WI38 (cell line): Measurements from ENCODE around the gene DHCR7.

Experiments
- H3K4me3 ChIP-seq: 2 replicates; pipeline ENCODE4 v1.5.1; 2011; ENCODE audit warnings: low read depth, mild to moderate bottlenecking, control low read depth, low read length
- TF ChIP-seq, protein P1 (sequence below): IDR thresholded peaks from 2 replicates; pipeline ENCODE4 v1.5.1; 2012; ENCODE audit warnings: low read depth, mild to moderate bottlenecking, control low read depth, low read length

DHCR7 gene

DNA sequence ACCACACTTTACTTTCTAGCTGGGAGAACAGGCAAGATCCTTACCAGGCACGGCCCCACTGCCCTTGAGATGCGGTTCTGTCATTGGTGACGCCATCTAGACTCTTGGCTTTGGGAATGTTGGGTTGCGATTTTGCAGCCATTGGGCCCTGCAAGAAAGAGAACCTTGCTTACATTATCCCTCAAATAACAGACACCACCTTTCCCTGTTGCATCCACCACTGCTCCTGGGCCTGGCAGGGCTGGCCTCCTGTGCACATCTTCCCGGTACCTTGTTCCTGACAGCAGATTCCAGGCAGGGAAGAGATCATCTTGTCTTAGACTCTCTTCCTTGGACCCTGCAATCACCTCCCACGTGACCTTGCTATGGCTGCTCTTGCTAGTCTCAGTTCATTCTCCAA lies 3.4 kb downstream of the DHCR7 start:
- TF ChIP-seq, protein P1, sequence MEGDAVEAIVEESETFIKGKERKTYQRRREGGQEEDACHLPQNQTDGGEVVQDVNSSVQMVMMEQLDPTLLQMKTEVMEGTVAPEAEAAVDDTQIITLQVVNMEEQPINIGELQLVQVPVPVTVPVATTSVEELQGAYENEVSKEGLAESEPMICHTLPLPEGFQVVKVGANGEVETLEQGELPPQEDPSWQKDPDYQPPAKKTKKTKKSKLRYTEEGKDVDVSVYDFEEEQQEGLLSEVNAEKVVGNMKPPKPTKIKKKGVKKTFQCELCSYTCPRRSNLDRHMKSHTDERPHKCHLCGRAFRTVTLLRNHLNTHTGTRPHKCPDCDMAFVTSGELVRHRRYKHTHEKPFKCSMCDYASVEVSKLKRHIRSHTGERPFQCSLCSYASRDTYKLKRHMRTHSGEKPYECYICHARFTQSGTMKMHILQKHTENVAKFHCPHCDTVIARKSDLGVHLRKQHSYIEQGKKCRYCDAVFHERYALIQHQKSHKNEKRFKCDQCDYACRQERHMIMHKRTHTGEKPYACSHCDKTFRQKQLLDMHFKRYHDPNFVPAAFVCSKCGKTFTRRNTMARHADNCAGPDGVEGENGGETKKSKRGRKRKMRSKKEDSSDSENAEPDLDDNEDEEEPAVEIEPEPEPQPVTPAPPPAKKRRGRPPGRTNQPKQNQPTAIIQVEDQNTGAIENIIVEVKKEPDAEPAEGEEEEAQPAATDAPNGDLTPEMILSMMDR: no peak
- no peak overlapping the region for H3K4me3 ChIP-seq

DNA sequence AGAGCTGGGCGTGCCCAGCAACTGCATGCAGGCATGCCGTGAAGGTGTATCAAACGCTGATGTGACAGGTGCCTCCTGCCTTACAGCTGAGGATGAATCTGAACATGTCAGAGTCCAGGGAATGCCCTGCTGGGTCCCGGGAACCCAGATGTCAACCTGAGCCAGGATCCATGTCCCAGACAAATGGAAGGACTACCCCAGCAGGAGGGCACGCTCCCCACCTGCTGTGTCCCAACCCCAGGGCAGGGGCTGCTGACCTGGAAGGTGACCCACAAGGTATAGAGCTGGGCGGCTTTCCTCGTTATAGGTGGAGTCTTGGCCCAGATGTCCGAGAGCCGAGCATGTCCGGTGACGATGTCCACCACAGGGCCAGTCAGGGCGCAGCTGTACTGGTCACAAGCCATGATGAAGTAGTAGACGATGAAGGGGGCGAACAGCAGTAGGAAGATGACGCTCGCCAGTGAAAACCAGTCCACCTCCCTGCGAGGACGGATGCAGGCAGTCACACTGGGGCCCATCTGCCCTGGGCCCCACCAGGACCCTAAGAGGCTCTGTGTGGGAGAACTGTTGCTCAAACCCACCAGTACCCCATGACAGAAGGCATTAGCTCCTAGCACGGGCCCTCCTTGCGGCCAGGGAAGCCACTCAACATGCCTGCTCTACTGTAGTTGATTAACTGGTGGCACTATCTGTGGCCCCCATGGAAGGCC lies 4.3 kb downstream of the DHCR7 start:
- H3K4me3 ChIP-seq: no peak overlapping the region
- TF ChIP-seq, protein P1: no peak

DNA sequence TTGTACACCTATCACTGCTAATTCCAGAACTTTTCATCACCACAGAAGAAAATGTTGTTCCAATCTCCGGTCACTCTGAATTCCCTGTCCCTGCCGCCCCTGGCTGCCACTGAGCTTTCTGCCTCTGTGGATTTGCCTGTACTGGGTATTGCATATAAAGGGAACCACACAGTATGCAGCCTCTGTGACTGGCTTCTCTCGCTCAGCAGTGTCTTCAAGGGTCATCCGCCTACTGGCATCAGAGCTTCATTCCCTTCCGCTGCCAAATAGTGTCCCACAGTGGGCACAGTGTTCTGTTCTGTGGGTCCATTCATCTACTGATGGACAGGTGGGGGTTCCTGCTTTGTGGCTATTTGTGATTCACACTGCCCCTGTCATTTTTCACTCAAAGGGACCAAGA lies 5.3 kb downstream of the DHCR7 start:
- TF ChIP-seq, protein P1: no peak
- H3K4me3 ChIP-seq: no peak overlapping the region

DNA sequence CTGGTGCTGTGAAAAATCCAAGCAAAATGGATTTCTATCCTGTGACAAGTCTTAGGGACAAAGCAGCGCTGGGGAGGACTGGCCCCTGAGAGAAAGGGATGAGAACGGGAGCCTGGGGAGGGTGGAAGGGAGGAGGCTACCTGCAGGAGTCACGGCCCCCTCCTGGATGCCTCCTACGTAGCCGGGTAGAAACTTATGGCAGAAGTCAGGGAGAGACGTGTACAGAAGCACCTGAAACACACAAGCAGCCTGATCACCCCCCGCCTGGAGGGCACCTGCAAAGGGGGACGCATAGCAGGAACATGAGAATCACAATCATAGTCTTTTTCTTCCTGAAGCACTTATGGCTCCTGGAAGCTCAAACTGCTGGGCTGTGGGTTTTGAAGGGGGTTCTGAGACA lies 6.1 kb downstream of the DHCR7 start:
- TF ChIP-seq, protein P1: no peak
- H3K4me3 ChIP-seq: no peak overlapping the region

DNA sequence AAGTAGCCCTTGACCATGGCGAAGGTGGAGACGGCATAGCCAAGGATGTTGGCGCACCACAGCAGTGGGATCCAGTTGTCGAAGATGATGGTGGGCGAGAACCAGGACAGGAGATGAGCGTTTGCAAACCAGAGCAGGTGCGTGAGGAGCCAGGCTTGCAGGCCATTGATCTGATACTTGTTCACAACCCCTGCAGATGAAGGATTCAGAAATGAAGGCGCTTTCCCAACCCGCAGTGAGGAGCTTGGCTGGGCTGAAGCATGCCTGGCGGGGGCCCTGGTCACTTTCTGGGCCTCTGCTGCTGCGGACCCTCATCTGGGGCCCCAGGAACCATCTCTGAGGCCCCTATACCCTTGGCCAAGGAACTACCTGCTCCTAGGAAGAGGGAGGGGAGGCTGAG lies 6.9 kb downstream of the DHCR7 start:
- TF ChIP-seq, protein P1: no peak
- no peak overlapping the region for H3K4me3 ChIP-seq

DNA sequence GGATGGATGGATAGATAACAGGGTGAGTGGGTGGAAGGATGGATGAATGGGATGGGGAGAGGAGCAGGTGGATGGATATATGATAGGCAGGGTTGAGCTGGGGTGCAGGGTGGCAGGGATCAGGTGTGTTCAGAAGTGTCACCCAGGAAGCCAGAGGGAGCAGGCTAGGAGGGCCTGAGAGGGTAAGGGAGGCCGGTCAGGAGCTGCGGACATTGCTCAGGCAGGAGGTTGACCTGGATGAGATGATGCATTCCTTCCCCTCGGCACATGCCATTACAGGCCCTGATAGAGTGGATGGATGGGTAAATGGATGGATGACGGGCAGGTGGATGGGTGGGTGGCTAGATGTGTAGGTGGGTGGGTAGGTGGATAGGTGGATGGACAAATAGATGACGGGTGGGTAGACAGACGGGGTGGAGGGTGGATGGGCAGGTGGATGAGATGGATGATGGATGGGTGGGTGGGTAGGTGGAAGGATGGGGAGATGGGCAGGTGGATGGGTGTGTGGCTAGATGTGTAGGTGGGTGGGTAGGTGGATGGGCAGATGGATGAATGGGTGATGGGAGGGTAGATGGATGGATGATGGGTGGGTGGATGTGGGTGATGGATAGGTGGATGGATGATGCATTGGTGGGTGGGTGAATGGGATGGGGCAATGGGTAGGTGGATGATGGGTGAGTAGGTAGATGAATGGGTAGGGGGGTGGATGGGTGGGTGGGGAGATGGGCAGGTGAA lies 8.0 kb downstream of the DHCR7 start:
- H3K4me3 ChIP-seq: no peak overlapping the region
- TF ChIP-seq, protein P1: no peak

DNA sequence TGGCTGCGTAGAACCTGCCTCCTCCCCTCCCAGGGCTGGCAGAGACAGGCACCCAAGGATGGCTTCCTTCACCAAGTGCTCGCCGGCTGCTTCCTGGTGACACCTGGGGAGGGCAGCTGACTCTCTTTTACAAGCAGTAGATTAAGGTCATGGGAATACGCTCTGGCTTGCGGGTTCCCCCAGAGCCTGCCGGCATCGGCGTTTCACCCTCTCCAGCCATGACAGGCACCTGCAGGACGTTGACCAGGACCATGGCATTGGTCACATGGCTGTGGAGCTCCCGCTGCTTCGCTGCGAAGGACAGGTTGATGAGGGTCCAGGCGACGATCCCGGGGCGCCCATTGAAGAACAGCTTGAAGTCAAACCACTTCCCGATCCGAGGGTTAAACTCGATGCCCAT lies 9.5 kb downstream of the DHCR7 start:
- TF ChIP-seq, protein P1: no peak
- no peak overlapping the region for H3K4me3 ChIP-seq
